HG03571 (cell line): Measurements from ENCODE around the gene GPC5.

ENCODE experiments used
- ATAC-seq: cut with Tn5 transposase; IDR thresholded peaks from one replicate; pipeline ENCODE4 v1.9.1; 2021; ENCODE audit not compliant: unreplicated experiment

Gene GPC5

DNA sequence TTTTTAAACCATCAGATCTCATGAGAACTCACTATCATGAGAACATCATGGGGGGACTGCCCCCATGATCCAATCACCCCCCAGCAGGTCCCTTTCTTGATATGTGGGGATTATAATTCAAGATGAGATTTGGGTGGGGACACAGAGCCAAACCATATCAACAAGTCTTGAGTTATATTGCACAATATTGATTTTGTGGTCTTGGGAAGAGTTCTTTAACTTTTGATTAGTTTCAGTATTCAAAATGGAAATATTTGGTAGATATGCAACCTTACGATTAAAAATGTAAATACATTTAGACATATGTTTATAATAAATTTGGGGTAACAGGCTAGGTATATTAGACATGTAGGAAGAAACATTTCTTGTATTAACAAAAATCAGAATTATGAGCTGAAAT, 188.2 kb downstream of the GPC5 start:
- no peak for ATAC-seq

GRCh38 chr13:91588541-91588940, 190.1 kb downstream of the GPC5 start:
- no peak for ATAC-seq

- no peak for ATAC-seq
Measured at GRCh38 chr13:91592056-91593014, 193.9 kb downstream of the GPC5 start.

DNA sequence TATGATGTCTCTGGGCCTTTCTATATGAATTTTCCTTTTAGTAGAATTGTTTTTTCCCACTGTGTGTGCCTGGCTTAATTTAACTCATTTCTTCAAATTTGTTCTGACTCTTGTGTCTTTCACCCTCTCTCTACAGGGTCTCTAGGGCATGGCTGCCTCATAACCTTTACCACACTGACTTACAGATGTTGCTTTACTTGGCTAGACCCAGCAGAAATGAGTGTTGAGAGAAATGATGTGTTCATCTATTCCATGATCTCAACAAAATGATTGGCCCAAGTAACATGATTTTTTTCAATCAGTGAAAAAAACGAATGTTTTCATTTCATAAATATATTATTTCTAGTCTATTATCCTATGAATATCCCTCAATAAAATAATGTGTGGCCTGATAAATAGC, 195.0 kb downstream of the GPC5 start:
- no peak for ATAC-seq

DNA sequence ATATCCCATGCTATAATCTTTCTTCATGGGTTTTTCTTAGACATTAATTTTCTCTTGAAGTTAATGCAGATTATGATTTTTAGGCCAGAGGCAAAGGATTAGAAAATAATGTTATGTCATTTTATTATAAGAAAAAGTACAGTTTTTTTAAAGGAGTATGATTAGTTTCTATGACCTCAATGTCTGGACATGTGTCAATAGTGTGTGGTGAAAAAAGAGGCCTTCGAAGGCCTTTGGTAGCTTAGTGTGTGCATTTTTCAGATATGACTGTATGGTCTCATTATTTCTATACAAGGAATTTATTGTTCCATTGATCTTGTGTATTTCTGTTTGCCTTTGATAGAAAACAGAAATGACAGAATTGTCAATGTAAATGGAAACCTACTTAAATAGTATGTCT, 195.6 kb downstream of the GPC5 start:
- no peak for ATAC-seq

DNA sequence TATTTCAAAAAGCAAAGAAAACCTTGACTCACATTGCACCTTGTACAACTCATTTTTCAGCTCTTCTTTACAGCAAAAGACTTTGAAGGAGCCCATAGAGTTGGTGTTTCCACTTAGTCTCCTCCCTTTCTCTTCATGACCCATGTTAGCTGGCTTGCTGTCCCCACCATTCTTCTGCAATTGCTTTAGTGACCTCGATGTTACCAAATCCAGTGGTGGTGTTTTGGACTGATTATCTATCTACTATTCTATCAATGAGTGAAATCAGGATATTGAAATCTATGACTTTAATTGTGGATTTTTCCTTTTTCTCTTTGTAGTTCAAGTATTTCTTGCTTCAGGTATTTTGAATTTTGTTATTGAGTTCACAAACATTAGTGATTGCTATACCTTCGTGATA, 197.3 kb downstream of the GPC5 start:
- ATAC-seq = no peak

DNA sequence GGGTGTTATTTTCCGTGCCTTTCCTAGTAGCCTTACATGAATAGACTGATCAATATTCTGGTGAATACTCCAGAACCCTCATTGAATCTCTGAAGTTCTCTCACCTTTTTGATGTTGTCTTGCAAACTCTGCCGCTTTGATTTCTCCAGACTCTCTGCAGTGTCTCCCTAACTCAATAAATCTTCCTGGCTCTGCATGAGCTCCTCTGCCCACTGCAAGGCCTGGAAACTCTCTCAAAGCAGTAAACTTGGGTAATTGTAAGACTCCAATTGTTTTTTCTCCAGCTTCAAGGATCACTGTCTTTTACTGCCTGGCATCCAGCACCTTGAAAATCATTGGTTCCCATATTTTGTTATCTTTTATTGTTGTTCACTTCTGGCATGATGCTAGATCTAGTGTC, 198.4 kb downstream of the GPC5 start:
- ATAC-seq = no peak

GRCh38 chr13:91598655-91599054, 200.2 kb downstream of the GPC5 start:
- no peak for ATAC-seq

DNA sequence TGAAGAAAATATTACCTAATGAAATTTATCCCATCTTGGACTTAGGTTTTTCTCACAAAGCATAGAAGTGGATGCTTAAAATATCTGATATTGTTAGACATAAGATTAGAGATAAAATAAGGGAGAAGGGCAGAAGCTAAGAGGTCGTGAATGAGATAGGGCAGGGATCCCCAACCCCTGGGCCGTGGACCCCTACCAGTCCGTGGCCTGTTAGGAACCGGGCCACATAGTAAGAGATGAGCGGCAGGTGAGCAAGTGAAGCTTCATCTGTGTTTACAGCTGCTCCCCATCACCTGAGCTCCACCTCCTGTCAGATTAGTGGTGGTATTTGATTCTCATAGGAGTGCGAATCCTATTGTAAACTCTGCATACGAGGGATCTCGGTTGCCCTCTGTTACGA, 202.9 kb downstream of the GPC5 start:
- no peak for ATAC-seq

GRCh38 chr13:91601807-91602206, 203.4 kb downstream of the GPC5 start:
- no peak for ATAC-seq

DNA sequence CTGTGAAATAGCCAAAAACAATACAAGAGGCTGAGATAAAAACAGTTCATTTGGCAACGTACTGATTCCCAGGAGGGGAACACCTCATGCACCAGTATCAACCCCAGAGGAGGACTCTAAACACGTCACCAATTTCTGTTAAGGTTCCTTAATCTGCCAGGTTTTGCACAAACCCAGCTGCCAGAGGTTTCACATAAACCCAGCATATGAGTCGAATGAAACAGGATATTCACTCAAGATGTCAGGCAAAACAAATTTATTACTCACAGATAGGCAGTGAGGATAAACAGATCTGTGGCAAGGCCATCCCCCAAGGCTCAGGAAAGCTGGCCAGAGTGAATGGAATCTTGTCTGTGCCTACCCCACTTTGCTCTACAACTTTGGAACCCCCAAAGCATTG, 210.9 kb downstream of the GPC5 start:
- no peak for ATAC-seq

DNA sequence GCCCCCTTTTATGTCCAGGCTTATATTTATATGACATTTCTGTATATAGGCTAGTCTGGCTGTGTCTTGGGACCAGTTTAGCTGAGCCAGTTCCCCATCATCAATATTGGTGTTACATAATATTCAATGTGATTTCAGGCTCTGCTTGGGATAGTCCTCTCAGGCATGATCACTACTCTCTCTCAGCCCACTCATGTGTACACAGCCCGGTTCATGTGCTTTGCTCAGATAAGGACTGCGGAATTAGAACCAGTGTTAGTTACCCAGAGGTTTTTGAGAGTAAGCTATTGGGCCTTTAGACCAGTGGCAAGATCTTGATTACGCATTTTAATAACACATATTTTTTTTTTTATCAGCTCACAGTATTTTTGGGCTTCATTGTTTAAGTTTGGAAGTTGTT, 219.9 kb downstream of the GPC5 start:
- no peak for ATAC-seq

DNA sequence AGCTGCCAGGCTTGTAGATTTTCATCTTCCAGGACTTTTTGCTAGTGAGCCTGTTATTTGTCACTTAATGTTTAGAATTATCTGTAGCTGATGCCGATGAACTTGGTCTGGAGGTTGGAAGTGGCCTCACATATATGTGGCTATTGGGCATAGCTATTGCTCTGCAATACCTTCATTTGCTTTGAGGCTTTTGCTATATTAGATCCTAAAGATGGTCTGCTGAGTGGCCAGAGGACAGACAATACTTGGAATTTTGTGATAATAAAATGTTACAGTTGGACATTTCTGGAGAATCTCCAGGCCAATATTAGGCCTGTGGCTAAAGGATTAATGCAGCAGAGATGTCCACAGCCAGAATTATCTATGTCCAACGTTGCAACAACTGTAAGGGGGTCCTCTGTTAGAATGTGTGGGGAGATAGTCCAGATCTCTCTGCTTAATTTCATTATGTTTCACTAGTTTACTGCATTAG, 222.3 kb downstream of the GPC5 start:
- no peak for ATAC-seq

DNA sequence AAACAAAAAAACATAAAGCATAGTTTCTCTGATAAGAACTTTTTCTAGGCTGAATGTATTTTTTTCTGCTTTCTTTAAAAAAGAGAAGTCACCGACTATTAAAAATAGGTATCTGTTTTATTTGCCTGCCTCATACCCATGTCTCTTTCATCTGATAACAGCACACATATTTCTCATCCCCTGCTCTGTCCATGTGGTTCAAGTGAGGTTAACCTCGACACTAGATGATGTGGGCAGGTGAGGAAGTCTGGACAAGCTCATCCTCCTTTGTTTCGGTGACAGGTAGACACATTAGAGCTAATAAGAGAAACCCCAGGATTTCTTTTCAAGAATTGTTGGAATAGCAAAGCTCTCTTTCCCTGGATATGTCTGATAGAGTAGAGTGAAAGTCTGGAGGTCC, 222.7 kb downstream of the GPC5 start:
- no peak for ATAC-seq

GRCh38 chr13:91621963-91622362, 223.5 kb downstream of the GPC5 start:
- ATAC-seq = no peak

DNA sequence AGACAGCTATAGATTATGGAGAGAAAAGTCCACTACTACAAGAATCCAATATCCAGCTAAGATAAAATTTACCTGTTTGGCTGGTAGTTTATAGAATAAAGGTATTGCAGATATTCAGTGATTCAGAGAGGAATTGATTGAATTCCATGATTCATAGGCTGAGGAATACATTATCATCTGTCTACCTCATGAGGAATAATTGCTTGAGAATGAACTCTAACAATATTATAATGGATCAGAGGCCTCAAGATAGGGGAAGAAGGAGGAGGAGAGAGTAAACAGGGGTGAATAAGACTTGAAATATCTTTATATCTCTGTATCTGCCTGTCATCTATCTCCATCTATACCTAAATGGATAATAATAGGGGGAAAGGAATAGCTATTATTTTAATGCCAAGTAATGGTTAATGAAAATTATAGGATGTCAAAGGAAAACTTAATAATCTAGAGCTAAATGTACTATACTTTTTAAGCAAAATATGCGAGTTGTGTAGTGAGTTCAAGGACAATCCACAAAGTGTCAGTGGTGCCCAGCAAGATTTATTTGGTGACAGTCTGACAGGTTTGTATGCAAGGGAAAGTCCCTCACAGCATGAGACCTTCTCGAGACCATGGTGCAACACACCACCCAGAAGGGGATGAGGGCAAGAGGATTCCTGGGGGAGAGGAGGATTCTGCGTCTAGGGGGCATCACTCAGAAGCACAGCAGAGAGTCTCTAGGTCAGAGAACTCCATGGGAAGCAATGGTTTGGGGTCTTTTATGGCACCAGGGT, 224.5 kb downstream of the GPC5 start:
- ATAC-seq = no peak

DNA sequence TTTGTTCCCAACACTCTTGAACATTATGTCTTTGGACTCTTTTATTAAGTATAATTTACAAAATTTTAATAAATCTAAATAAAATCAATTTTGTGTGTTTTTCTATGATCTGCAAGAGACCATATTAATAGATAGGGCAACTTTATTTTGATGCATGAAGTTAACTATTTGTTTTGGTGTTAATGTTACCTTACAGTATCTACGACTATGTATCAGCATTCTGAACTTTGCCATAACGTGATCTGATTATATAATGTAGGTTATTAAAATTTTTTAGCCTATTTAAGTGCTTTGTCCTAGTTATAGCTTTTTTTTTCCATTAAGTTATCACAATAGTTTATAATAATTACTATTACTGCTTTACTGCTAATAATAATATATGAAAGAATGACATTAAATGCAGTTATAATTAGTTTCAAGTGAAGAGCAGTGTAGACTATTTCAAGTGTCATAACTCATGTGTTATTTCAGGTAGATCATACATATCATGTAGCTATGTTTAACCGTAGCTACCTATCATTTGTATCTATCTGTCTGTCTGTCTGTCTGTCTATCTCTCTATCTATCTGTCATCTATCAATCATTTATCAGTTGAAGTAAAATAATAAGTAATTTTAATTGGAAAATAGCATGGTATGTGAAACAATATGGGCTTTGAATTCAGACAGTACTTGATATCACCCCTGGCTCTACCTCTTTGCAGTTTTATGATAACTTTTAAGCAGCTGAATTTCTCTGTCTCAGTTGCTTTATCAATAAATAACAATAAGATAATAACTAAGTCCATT, 229.7 kb downstream of the GPC5 start:
- no peak for ATAC-seq

GRCh38 chr13:91630946-91631345, 232.5 kb downstream of the GPC5 start:
- ATAC-seq = no peak

DNA sequence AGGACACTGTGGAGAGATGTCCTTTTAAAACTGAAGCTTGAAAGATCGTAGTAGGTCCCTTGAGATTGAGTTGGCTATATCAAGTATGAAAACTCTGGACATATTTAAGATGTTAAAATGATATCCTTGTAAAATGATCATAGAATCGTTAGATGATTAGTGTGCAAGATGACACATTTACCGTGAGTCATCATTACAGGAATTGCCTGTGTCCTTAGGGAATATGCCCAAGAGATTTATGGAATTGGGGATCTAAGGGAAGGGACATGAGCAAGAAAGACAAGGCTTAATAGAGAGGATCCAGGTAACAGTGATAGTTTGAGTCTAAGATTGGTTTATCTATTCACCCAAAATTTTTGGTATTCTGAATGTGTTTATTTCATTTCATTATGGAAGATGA, 233.7 kb downstream of the GPC5 start:
- ATAC-seq = no peak

GRCh38 chr13:91639330-91639729, 240.9 kb downstream of the GPC5 start:
- ATAC-seq = no peak

DNA sequence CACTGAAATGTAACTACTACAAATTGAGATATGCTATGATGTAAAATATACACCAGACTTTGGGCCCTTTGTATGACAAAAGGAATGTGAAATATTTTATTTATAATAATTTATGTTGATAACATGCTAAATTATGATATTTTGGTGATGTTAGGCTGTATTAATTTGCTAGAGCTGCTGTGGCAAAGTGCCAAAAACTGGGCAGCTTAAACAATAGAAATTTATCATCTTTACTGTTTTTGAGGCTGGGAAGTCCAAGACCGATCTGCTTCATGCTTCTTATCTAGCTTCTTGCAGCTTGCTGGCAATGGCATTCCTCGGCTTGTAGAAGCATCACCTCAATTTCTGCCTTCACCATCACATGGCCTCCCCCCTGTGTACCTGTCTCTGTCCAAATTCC, 245.0 kb downstream of the GPC5 start:
- ATAC-seq = no peak
